Mesenchymal stem cell (in vitro differentiated cells and primary cell): Measurements from ENCODE around the gene MVB12B.

Experiments used
- DNase-seq: peaks from one replicate; pipeline ENCODE4 v3.0.0-alpha.2; 2013
- H2AFZ ChIP-seq: one replicate; pipeline ENCODE4 v1.6.1; 2013; ENCODE audit warnings: low read depth, mild to moderate bottlenecking, control low read depth, inconsistent platforms, low read length, moderate library complexity
- H2AK5ac ChIP-seq: 2 replicates; pipeline ENCODE4 v1.6.1; 2013; ENCODE audit warnings: low read length, moderate library complexity, mild to moderate bottlenecking, inconsistent platforms; ENCODE audit not compliant: severe bottlenecking
- H2BK120ac ChIP-seq: one replicate; pipeline ENCODE4 v1.6.1; 2013; ENCODE audit warnings: low read depth, mild to moderate bottlenecking, inconsistent platforms, low read length, moderate library complexity
- H2BK12ac ChIP-seq, 2 experiments: one replicate each; pipeline ENCODE4 v1.6.1; 2013; ENCODE audit warnings: inconsistent platforms in 2 of 2, low read length in 2 of 2, mild to moderate bottlenecking in 2 of 2, moderate library complexity in 2 of 2, control low read depth in 1 of 2
- H2BK15ac ChIP-seq: one replicate; pipeline ENCODE4 v1.6.1; 2013; ENCODE audit warnings: mild to moderate bottlenecking, low read depth, inconsistent platforms; ENCODE audit not compliant: poor library complexity, severe bottlenecking
- H2BK5ac ChIP-seq: 2 replicates; pipeline ENCODE4 v1.6.1; 2013; ENCODE audit warnings: low read depth, mild to moderate bottlenecking, low read length, control low read depth, inconsistent platforms; ENCODE audit not compliant: poor library complexity, severe bottlenecking
- H3K14ac ChIP-seq, 2 experiments: one replicate each; pipeline ENCODE4 v1.6.1; 2013; ENCODE audit warnings: inconsistent platforms in 2 of 2, low read length in 2 of 2, control low read depth in 1 of 2, mild to moderate bottlenecking in 1 of 2, moderate library complexity in 1 of 2
- H3K18ac ChIP-seq, 2 experiments: one replicate each; pipeline ENCODE4 v1.6.1; 2013; ENCODE audit warnings: inconsistent platforms in 2 of 2, low read length in 2 of 2, control low read depth in 1 of 2, low read depth in 1 of 2, mild to moderate bottlenecking in 1 of 2
- H3K23ac ChIP-seq, 2 experiments: one replicate each; pipeline ENCODE4 v1.6.1; 2013; ENCODE audit warnings: inconsistent platforms in 2 of 2, low read length in 2 of 2, mild to moderate bottlenecking in 2 of 2, moderate library complexity in 2 of 2, control low read depth in 1 of 2
- H3K27ac ChIP-seq: 2 replicates; pipeline ENCODE4 v1.5.1; 2013; ENCODE audit warnings: mild to moderate bottlenecking, moderate library complexity, low read length, control low read depth, inconsistent platforms; ENCODE audit not compliant: poor library complexity, severe bottlenecking
- H3K27me3 ChIP-seq, 2 experiments: 2 replicates each; pipeline versions ENCODE4 v1.6.1 to v1.7.0; 2013; ENCODE audit warnings: low read length in 2 of 2, mild to moderate bottlenecking in 2 of 2, moderate library complexity in 2 of 2, control low read depth in 1 of 2, inconsistent platforms in 1 of 2; ENCODE audit not compliant: control insufficient read depth in 1 of 2, insufficient read depth in 1 of 2
- H3K36me3 ChIP-seq, 2 experiments: 2 replicates each; pipeline versions ENCODE4 v1.6.1 to v1.7.0; 2013; ENCODE audit warnings: low read length in 2 of 2, control low read depth in 1 of 2, inconsistent platforms in 1 of 2, low read depth in 1 of 2, mild to moderate bottlenecking in 1 of 2; ENCODE audit not compliant: insufficient read depth in 2 of 2, control insufficient read depth in 1 of 2
- H3K4ac ChIP-seq, 2 experiments: one replicate each; pipeline ENCODE4 v1.6.1; 2013; ENCODE audit warnings: inconsistent platforms in 2 of 2, low read length in 2 of 2, mild to moderate bottlenecking in 2 of 2, moderate library complexity in 2 of 2, control low read depth in 1 of 2, low read depth in 1 of 2
- H3K4me1 ChIP-seq: 2 replicates; pipeline ENCODE4 v1.6.1; 2013; ENCODE audit warnings: low read depth, low read length, control low read depth; ENCODE audit not compliant: control insufficient read depth, insufficient read depth
- H3K4me2 ChIP-seq: 2 replicates; pipeline ENCODE4 v1.6.1; 2013; ENCODE audit warnings: low read length, mild to moderate bottlenecking, inconsistent platforms; ENCODE audit not compliant: poor library complexity, severe bottlenecking
- H3K4me3 ChIP-seq, 2 experiments: 2 replicates each; pipeline versions ENCODE4 v1.5.1 to v1.7.0; 2013; ENCODE audit warnings: low read length in 2 of 2, mild to moderate bottlenecking in 2 of 2, control low read depth in 1 of 2, low read depth in 1 of 2; ENCODE audit not compliant: insufficient read depth in 1 of 2
- H3K79me1 ChIP-seq: replicated peaks from 2 replicates; pipeline ENCODE4 v1.6.1; 2013; ENCODE audit warnings: mild to moderate bottlenecking, control low read depth, low read length, inconsistent platforms; ENCODE audit not compliant: poor library complexity, severe bottlenecking
- H3K9ac ChIP-seq: 2 replicates; pipeline ENCODE4 v1.7.0; 2013; ENCODE audit warnings: mild to moderate bottlenecking, low read length, moderate library complexity
- H3K9me3 ChIP-seq: 2 replicates; pipeline ENCODE4 v1.7.0; 2013; ENCODE audit warnings: mild to moderate bottlenecking, low read length; ENCODE audit not compliant: control insufficient read depth
- H4K8ac ChIP-seq: one replicate; pipeline ENCODE4 v1.6.1; 2013; ENCODE audit warnings: inconsistent platforms, mild to moderate bottlenecking, low read length, moderate library complexity
- H4K91ac ChIP-seq: one replicate; pipeline ENCODE4 v1.6.1; 2013; ENCODE audit warnings: mild to moderate bottlenecking, low read length, inconsistent platforms
- WGBS: methylation state at CpG from one replicate; pipeline ENCODE4 v1.1.7; 2013; ENCODE audit warnings: mixed read lengths; 5-methylcytosine and 5-hydroxymethylcytosine counted together

MVB12B gene

GRCh38 chr9:126478216-126478981, 151.8 kb downstream of the MVB12B start:
- peaks cover 30% of the 10 kb centered on the region for H3K4me1 ChIP-seq
- no peak overlapping the region for H3K18ac ChIP-seq
- H3K14ac ChIP-seq, result no peak overlapping the region
- H3K27ac ChIP-seq, result no peak overlapping the region
- H2BK5ac ChIP-seq, result no peak overlapping the region
- no peak overlapping the region for H2BK12ac ChIP-seq
- H3K4me3 ChIP-seq, result no peak overlapping the region
- no peaks in the 10 kb centered on the region for H3K9me3 ChIP-seq
- no peak for DNase-seq
- no peak overlapping the region for H2BK120ac ChIP-seq
- no peak overlapping the region for H4K91ac ChIP-seq
- no peak overlapping the region for H3K4me2 ChIP-seq
- no peaks in the 10 kb centered on the region for H3K27me3 ChIP-seq
- no peak overlapping the region for H3K23ac ChIP-seq
- H3K4ac ChIP-seq, result no peak overlapping the region
- WGBS, result 89% methylated on average over 7 of the region's 8 CpGs
- no peak overlapping the region for H2AFZ ChIP-seq
- H2BK15ac ChIP-seq, result no peak overlapping the region
- H4K8ac ChIP-seq, result no peak overlapping the region
- H3K9ac ChIP-seq, result no peak overlapping the region
- H2AK5ac ChIP-seq, result no peak overlapping the region
- peaks cover 0 to 4% of the 10 kb centered on the region in 2 experiments for H3K36me3 ChIP-seq
- H3K79me1 ChIP-seq, result no peaks in the 10 kb centered on the region

GRCh38 chr9:126479515-126479914, 152.9 kb downstream of the MVB12B start:
- H4K8ac ChIP-seq, result no peak overlapping the region
- no peak overlapping the region for H2AK5ac ChIP-seq
- H3K4me2 ChIP-seq, result no peak overlapping the region
- no peak overlapping the region for H3K4ac ChIP-seq
- no peak overlapping the region for H3K23ac ChIP-seq
- no peak overlapping the region for H4K91ac ChIP-seq
- H2BK5ac ChIP-seq, result no peak overlapping the region
- H3K4me1 ChIP-seq, result peaks cover 24% of the 10 kb centered on the region
- H3K9me3 ChIP-seq, result no peaks in the 10 kb centered on the region
- H2AFZ ChIP-seq, result no peak overlapping the region
- H2BK15ac ChIP-seq, result no peak overlapping the region
- WGBS, result 95% methylated on average over 12 of the region's 12 CpGs
- H3K79me1 ChIP-seq, result no peaks in the 10 kb centered on the region
- H2BK12ac ChIP-seq, result no peak overlapping the region
- no peak overlapping the region for H2BK120ac ChIP-seq
- no peak overlapping the region for H3K4me3 ChIP-seq
- H3K18ac ChIP-seq, result no peak overlapping the region
- H3K27ac ChIP-seq, result no peak overlapping the region
- H3K27me3 ChIP-seq, result peaks cover 0 to 4% of the 10 kb centered on the region in 2 experiments
- H3K36me3 ChIP-seq, result peaks cover 6 to 8% of the 10 kb centered on the region in 2 experiments
- no peak overlapping the region for H3K9ac ChIP-seq
- H3K14ac ChIP-seq, result no peak overlapping the region
- DNase-seq, result no peak

GRCh38 chr9:126480813-126481212, 154.2 kb downstream of the MVB12B start:
- no peak overlapping the region for H2BK12ac ChIP-seq
- WGBS, result 94% methylated on average over 6 of the region's 6 CpGs
- H3K4me2 ChIP-seq, result no peak overlapping the region
- H4K8ac ChIP-seq, result no peak overlapping the region
- no peak overlapping the region for H3K27ac ChIP-seq
- H3K79me1 ChIP-seq, result no peaks in the 10 kb centered on the region
- no peak overlapping the region for H2BK5ac ChIP-seq
- H3K27me3 ChIP-seq, result peaks cover 0 to 4% of the 10 kb centered on the region in 2 experiments
- no peak overlapping the region for H3K4ac ChIP-seq
- no peak overlapping the region for H3K4me3 ChIP-seq
- peaks cover 6 to 8% of the 10 kb centered on the region in 2 experiments for H3K36me3 ChIP-seq
- H3K9ac ChIP-seq, result no peak overlapping the region
- no peak overlapping the region for H4K91ac ChIP-seq
- no peak overlapping the region for H3K23ac ChIP-seq
- no peak overlapping the region for H2BK15ac ChIP-seq
- H2AK5ac ChIP-seq, result no peak overlapping the region
- peaks cover 21% of the 10 kb centered on the region for H3K4me1 ChIP-seq
- H3K18ac ChIP-seq, result no peak overlapping the region
- no peak for DNase-seq
- H2BK120ac ChIP-seq, result no peak overlapping the region
- no peak overlapping the region for H3K14ac ChIP-seq
- H3K9me3 ChIP-seq, result no peaks in the 10 kb centered on the region
- no peak overlapping the region for H2AFZ ChIP-seq

GRCh38 chr9:126481862-126482261, 155.2 kb downstream of the MVB12B start:
- Histone ChIP-seq H3K14ac (no peak overlapping the region), H2BK120ac (no peak overlapping the region), H3K4ac (no peak overlapping the region), H2BK12ac (no peak overlapping the region), H3K18ac (no peak overlapping the region), H3K79me1 (no peaks in the 10 kb centered on the region), H3K27me3 (peaks cover 0 to 4% of the 10 kb centered on the region in 2 experiments), H3K4me2 (no peak overlapping the region), H3K27ac (no peak overlapping the region), H3K36me3 (peaks cover 6 to 12% of the 10 kb centered on the region in 2 experiments), H4K91ac (no peak overlapping the region), H2AFZ (no peak overlapping the region), H3K4me1 (peaks cover 16% of the 10 kb centered on the region), H4K8ac (no peak overlapping the region), H3K9me3 (no peaks in the 10 kb centered on the region), H2BK5ac (no peak overlapping the region), H3K23ac (no peak overlapping the region), H3K4me3 (no peak overlapping the region), H2AK5ac (no peak overlapping the region), H2BK15ac (no peak overlapping the region), H3K9ac (no peak overlapping the region)
- 92% methylated on average over 13 of the region's 13 CpGs for WGBS
- no peak for DNase-seq
